CD4-positive, alpha-beta T cell treated with Interleukin-2 at 100 ng/mL for 4 hours (primary cell): ENCODE data around the gene KCNJ6.

Experiments
- DNase-seq: peaks from one replicate; pipeline ENCODE4 v3.0.0-alpha.2; 2020; ENCODE audit warnings: low spot score

Gene KCNJ6

DNA sequence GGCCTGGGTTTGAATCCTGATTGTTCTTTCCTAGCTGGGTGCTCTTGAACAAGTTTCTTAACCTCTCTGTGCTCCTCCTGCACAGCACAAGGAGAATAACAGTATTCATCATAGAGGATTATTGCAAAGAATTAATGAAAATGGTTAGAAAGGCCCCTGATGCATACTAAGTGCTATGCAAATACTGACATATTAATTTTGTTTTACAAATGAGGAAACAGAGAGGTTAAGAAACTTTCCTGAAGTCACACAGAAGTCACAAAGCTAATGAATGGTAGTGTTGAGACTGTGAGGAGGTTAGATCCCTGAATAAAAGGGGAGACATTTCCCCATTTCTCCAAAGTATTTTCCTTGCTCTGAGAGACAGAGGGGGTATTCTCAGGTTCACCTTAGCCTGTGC lies 99.0 kb downstream of the KCNJ6 start:
- no peak for DNase-seq

DNA sequence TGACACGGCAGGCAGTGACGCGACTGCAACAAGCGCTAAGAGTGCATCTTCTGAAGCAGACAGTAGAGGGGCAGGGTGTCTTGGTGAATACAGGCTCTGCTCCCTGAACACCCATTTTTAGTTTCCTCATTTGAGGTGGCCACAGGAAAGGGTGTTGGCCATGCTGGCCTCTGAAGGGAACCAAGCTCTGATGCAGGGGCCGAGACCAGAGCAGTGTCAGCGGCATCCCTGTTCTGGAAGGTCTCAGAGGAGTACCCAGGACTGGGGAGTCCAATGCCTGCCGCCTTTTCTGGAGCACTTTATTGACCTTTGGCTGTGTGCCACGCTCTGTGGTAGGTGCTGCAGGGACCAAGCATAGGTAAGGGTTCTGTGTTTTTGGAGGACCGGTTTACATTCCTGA lies 100.4 kb downstream of the KCNJ6 start:
- no peak for DNase-seq

DNA sequence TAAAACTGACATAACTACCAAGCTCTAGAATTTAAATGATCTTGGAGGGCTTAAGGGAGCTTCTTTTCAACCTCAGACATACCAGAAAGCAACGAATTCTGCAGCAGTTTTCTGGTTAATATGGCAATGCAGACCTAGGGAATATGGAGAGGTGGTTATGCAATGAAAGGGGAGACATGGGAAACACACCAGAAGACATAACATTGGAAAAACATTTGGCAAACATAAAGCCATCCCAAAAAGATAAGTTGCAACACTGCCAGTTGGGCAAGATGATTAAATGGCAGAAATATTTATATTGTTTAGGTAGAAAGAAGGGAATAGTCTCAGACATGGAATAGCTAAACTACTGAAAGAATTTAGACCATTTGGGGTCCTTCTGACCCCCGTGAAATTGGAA lies 104.5 kb downstream of the KCNJ6 start:
- no peak for DNase-seq

DNA sequence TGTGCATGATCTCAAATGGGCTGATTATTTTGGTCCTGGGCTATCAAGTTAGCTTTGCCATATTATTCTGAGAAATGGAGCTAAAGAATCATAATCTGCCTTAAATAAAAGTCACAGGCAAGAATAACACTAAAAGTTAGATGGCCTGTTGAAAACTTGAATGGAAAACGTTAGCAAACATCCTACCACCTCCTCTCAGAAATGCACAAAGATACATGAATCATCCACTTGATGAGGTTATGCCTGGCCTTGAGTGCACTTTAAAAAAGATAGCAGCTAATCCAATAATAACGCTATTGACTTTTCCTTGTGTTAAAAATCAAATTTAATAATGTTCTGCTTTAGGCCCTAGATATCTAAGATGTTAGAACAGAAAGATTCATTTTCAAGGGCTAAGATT lies 108.0 kb downstream of the KCNJ6 start:
- no peak for DNase-seq

DNA sequence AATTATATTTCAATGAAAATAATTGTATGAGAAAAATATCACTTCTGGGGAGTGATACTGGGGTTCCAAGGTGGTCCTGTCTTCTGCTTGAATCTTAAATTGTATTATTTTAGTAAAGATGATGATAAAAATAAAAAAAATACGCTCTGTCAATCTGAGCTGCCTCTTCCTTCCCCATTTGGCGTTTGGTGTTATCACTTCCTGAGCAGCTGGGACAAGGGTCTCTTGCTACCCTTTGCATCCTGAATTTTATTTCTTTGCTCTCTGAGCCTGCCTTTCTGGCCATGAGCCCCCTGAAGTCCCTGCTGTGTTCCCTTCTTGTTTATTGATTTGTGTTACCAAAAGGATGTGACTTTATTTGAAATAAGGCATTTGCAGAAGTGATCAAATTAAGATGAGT lies 111.0 kb downstream of the KCNJ6 start:
- DNase-seq = no peak

DNA sequence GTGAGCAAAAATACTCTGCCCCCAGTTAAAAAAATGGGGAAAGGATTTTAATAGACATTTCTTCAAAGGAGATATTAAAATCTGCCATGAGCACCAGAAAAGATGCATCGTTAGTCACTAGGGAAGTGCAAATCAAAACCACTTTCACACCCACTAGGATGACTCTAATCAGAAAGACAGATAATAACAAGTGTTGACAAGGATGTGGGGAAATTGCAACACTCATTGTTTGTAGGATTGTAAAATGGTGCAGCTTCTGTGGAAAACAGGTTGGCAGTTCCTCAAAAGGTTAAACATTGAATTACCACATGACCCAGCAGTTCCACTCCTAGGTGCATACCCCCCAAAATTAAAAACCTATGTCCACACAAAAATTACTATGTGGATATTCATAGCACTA lies 112.3 kb downstream of the KCNJ6 start:
- no peak for DNase-seq

DNA sequence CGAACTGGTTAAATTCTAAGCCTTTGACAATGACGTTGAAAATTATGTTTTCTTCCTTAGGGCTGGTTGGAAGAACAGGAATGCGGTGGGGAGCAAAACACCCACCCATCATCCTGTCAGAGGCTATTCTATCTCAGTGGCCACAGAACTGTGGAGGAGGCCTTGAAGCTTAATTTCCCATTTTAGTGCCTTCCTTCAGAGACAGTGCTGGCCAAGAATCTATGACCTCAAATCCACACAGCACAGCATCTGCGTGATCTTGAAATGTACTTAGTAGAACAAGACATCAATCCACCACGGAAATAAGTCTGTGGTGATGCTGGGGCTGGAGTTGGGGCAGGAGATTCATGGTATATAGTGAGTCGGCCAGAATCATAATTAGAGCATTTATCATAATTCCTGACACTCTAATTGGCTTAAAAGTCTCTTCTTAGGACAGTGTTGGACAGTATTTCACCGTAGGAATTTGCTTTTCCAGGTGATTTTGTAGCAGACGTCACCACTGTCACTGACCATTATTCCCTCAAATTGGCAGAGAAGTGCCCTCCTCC lies 113.1 kb downstream of the KCNJ6 start:
- no peak for DNase-seq

DNA sequence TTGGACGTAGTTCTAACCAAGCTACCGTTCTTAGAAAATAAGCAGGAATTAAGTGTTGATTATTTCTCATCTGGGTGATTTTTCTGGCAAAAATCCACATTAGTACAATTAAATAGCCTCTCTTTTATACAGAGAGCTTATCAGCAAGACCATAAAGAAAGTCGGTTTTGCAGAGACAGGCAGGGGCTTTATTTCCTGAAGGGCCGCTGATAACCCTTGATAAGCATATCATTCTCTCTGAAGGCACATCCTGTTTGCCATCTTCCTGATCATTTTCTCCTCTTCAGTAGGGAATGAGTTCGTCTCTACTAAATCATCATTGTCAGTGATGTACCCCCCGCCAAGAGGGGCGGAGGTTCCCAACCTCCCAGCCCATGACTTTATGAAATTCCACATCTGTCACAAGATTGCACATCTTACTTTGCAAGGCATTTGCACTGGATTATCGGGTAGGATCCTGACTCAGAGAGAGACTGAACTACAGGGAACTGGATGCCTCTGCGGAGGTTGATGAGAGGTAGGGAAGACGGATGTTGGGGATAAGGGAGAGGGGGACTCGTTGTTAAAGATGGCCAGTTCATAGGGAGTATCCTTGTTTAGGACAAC lies 115.7 kb downstream of the KCNJ6 start:
- no peak for DNase-seq

DNA sequence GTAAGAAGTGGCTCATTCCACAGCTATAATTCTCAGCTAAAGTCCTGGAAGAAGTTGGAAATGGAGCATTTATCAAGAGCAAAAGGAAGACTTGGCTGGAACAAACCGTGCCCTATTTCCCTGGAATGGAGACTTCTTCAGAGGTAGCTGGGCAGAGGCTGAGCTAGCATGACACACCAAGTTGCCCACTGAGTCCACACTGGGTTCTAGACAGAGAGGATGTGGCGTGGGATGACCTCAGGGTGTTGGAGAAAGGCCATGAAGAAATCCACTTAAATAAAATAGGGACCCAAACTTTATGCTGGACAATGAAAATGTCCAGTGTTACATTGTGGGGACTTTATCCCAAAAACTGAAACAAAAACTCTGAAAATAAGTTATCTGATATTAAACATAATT lies 116.2 kb downstream of the KCNJ6 start:
- DNase-seq = no peak

DNA sequence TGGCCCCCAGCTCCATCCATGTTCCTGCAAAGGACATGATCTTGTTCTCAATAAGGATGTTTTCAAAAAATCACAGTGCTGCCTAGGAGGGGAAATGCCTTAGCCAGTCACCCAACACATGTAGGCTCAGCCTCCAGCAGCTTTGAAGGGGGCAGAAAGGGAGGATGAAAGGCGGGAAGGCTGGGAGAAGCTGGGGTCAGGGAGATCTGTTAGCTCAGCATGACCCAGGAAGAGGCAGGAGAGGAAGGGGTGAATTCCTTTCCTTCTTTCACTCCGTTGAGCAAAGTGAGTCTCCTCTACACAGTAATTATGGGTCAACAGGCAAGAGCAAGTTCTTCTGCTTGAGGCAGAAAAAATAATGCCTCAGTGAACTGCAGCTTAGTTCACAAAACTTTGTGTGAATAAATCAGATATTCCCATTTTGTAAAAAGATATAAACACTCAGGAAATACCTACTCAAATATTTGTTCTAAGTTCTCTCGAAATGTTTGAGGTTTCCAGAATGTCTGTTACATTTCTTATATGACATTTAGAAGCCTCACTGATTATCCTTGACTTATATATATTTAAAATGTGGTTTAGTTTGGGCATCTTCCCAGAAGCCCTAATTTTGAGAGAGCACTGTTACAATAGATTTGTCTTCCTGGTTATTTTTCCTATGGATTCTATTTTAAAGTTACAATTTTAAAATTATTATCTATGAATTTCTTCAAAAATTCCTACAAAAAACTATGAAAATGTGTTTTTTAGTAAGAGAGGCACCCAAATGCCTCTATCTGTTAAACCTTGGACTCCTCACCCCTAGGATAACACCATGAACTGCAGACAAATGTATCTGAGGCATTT lies 116.8 kb downstream of the KCNJ6 start:
- DNase-seq = no peak

DNA sequence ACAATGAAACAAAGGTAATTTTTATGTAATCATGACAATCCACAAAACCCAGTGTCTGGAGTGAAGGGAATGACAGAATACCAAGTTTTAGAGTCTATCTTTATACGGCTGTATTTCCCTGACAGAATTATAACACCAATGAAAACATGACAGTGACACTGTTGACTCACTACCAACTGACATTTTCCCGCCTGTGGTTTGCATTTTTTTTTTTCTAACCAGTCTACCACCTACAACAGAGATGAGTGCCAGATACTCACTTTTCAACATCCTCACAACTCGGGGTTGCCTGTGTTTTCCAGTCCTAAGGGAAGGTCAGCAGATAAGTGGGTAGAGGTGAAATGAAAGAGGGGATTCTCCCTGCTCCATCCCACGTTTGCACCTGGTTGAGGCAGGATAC lies 118.9 kb downstream of the KCNJ6 start:
- DNase-seq = no peak

DNA sequence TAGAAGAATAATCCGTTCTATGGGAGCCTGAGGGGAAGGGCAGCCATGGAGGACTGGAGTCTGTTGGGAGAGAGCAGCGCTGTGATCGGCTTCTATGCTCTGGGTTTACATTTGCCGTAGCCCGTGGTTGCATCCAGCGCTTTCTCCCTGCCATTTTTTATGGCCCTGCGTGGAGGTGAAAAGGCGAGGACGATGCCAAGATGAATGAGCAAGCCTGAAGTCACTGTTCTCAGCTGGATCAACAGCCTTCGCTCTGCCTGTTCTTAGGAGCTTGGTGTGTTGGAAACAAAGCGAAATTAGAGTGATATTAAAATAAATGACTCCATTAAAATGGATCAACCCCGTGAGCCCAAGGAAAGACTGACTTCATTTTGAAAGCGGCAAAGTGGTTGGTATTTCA lies 120.2 kb downstream of the KCNJ6 start:
- no peak for DNase-seq

DNA sequence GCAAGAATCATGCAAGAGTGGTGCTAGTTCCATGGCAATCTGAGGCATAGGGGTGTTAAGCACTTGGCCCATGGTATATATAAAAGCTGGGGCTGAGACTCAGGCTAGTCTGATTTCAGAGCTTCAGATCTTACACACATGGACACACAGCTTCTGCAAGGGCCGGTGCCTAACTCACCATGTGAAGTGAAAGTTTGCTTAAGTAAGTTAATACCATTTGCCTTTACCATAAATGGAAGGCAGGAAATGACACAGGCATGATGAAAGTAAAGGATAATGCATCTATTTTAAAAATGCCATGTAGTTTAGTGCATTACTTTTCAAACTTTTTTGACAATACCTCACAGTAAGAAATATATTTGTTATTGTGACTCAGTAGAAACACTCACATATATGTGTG lies 122.6 kb downstream of the KCNJ6 start:
- no peak for DNase-seq

DNA sequence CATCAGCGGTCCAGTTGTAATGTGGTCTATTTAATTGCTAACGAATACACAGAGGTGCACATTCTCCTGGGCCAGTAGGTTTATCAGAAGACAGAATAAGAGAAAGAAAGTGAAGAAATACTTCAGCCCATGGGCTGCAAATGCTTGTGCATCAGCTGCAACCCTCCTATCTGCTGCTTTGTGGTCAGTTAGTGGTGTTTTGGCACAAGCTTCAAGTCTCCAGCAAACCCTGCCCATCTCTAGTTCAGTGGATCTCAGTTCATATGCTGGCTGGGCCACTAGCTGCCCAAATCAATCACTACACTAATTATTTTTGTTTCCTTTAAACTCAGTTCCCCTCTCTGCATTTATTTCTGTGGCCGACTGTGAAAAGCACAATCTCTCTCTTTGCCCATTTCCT lies 124.2 kb downstream of the KCNJ6 start:
- DNase-seq = no peak

DNA sequence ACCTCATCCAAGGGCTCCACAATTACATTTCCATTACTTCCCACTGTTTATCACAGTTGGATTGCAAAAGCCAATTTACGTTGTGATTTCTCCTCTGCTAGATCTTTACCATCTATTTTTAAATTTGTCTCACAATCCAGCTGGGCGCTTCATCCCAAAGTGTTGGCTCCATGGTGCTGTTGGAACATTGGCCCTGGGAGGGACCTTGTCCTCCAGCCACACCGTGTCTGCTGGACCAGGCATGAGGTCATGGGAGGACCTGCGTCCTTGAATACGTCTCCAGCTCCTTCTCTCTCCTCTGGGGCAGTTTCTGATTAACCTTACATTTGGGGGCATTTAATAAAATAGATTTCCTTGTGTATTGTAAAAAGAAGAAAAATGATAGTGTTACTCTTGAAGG lies 125.4 kb downstream of the KCNJ6 start:
- no peak for DNase-seq

DNA sequence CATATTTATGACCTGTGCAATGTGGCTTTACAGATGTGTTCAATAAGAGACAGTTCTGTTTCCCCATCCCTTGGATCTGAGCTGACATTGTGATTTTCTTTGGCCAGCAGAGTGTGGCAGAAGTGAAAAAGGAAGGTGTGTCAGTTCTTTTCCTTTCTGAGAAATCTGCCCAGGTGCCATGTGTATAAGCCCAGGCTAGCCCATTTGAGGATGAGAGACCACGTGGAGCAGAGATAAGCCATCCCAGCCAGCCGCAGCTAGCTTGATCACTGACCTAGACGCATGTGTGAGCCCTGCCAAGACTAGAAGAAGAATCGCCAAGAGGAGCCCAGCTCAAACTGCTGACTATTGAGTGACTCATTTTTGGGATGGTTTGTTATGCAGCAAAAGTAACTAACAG lies 127.8 kb downstream of the KCNJ6 start:
- DNase-seq = no peak

DNA sequence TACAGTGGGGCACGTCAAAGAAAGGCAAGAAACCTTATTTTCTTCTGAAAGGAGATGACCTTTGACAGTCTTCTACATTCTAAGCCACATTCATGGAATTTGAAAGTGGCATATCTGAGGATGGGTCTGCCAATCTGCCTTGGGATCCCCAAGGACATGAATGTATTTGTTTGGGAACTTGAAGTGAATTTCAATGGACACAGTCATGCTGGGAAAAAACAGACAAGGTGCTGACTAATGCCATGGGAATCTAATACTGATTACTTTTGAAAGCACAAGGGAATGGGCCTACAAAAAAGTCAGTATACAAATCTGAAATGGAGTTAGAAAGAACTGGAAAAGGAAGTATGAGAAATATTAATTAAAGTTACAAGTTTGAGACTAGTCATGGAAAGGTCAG lies 128.8 kb downstream of the KCNJ6 start:
- DNase-seq = no peak

DNA sequence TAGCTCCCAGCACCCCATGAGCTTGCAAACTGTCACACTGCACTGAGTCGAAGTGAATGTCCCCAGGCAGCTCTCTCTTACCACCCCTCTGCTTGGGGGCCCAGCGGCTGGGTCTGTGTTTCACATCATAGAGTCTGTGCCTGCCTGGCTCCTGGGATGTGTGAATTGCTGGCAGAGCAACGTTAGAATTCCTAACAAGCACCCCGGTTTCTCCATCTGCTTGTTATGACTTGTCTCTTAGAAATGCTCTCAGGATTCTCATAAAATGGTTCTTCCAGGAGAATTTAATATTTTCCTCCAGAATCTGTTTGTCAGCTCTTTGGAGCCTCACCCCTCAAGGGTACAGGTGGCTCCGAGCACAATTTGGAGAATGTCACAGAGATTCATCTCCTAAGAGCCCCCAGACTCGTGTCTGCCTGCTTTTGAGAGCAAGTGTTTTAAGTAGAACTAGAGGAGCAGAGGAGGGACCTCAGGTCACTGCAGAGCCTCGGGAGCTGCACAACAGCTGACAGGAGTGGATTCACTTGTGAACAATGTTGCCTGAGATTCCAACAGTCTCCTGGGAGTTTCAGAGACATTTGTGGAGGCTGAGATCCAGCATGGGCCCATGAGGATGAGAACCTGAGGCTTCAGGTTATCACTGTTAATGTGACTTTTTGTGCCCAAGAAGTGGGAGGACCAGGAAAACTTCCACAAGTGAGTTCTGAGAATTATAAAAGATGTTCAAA lies 131.5 kb downstream of the KCNJ6 start:
- no peak for DNase-seq

DNA sequence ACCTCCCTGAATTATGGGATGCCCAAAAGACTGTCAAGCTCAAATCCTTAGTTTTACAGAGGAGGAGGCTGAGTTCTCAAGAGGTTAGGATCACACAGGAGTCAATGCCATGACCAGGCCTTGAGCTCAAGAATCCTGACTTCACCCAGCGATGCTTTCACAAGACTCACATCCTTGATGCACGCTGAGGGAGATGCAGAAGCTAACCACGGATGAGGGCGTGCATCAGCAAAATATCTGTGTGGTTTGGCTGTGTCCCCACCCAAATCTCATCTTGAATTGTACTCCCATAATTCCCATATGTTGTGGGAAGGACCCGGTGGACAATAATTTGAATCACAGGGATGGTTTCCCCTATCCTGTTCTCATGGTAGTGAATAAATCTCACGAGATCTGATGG lies 133.2 kb downstream of the KCNJ6 start:
- no peak for DNase-seq

DNA sequence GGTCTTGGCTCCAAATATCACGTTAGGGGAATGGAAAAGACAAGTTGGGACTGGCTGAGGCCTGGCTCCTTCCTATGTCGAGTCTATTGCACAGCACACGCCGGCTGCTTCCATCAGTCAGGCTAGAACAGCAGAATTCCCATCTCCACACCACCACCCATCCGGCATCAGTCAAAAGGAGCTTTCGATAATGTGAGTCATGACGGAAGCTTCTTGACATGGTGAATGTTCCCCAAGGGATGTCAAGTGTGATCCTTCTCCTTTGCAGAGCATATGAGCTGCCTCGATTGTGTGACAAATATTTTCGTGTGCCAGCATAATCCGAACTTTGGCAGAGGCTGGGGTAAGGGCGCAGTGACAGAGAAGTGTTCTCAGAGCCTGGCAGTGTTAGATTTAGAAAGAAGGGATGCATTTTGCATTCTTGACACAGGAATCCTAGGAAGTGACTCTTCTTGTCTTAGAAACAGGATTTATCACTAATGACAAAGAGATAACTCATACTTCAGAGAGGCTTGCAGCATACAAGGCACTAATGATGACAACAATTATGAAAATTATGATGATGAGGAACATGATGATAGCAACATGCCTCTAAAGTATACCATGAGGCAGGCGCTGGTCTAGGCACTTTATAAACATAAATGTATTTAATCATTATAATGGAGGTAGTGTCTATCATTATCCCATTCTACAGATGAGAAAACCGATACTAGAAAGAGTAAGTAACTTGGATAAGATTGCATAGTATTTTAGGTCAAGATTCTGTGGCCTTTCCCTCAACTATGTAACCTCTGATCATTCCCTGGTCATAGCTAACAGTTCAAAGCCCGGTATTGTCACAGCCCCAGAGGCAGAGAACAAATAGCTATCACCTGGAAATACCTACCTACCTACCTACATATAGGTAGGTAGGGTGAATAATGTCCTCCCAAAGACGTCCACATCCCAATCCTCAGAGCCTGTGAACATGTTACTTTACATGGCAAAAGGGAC lies 135.0 kb downstream of the KCNJ6 start:
- DNase-seq = no peak

DNA sequence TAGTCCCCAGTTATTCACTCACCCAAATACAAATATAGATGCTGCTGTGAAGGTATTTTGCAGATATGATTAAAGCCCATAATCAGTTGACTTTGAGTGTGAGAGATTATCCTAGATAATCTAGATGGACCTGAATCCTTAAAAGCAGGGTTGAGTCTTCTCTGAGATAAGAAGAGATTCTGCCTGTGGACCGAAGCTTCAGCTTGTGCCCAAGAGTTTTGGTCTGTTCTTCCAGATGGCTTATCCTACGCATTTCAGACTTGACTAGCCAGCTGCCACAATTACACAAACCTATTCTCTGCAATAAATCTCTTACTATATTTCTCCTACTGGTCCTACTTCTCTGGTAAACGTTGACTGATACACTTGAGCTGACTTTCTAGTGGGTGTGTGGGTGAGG lies 145.1 kb downstream of the KCNJ6 start:
- DNase-seq = no peak

DNA sequence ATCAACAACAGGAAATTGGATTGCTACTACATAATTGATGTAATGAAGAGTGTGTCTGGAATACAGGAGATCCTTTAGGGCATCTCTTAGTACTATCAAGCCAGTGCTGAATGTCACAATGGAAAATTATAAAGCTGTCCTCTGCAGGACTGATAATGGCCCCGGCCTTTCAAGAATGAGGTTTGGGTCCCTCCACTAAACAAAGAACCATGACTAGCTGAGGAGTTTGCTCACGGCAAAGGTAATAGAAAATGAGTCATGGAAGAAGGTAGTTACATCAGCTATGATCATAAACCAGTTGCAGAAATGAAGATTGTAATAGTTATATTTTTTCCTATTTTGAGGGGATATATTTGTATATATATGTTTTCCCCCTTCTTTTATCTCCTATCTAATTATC lies 145.8 kb downstream of the KCNJ6 start:
- no peak for DNase-seq
